ENCODE measurements around the gene MTHFSD. TPM values are rescaled to one million over a fixed set of nuclear protein-coding genes. Genes with fewer than 3 reads are reported as not detected.

The MTHFSD gene
- total and polyA plus RNA-seq, 10 of the 15 experiments (the other 5 are each of a cell fraction or from before 2014, with no cell fraction given) = 2.2 to 24.5 (median 18.1) TPM

- CTCF ChIA-PET = interaction anchor here (1.0 kb wide), 1 partner anchor 10 kb away, joined by 3 read pairs; no protein-coding TSS in a partner anchor
- in situ Hi-C loops (cut with MboI) = no loop called here
These were observed 39.0 kb upstream of the MTHFSD start for GRCh38 chr16:86593913-86594620.

More at GRCh38 chr16:86593913-86594620, 39.0 kb upstream of the MTHFSD start:
- 34% methylated on average over 13 of the region's 13 CpGs for WGBS (ENCODE audit: insufficient coverage, insufficient replicate concordance, low lambda C conversion rate, missing lambda C conversion rate)
- Histone ChIP-seq H3K36me3 (ENCODE audit: control insufficient read depth in 2 of 2, insufficient read depth in 2 of 2, low read length in 1 of 2) (no peaks in the 10 kb centered on the region), H4K20me1 (ENCODE audit: control insufficient read depth, insufficient read depth) (no peaks in the 10 kb centered on the region), H3K9me3 (replicated peaks; ENCODE audit: control insufficient read depth, insufficient read depth, low read length) (no peaks in the 10 kb centered on the region), H3K27ac (ENCODE audit: control insufficient read depth, insufficient read depth) (no peak overlapping the region), H3K27me3 (replicated peaks in 1 of 2; ENCODE audit: control insufficient read depth in 2 of 2, insufficient read depth in 2 of 2, low read length in 1 of 2) (peaks cover 2 to 4% of the 10 kb centered on the region in 2 experiments; a peak in 3 of 4 replicates), H2AFZ (ENCODE audit: control insufficient read depth, low read depth, low read length) (no peak overlapping the region), H3K4me1 (ENCODE audit: control insufficient read depth, insufficient read depth, low read length) (no peaks in the 10 kb centered on the region), H3K4me2 (ENCODE audit: control insufficient read depth, insufficient read depth) (no peak overlapping the region), H3K4me3 (no peak overlapping the region), H3K79me2 (ENCODE audit: control insufficient read depth, insufficient read depth, low read length) (no peaks in the 10 kb centered on the region), H3K9ac (ENCODE audit: control insufficient read depth, insufficient read depth, low read length) (no peak overlapping the region)
- ChIA-PET SMC1A (ENCODE audit: uncharacterized antibody, unreplicated experiment) (interaction anchor here (1.8 kb wide), 1 partner anchor 21 kb away, joined by 5 read pairs; no protein-coding TSS in a partner anchor), POLR2A (no interaction called here), RAD21 (ENCODE audit: unreplicated experiment) (no interaction called here)
- TF ChIP-seq FOS (IDR thresholded peaks at IDR 0.05; ENCODE audit: borderline replicate concordance, extremely low read depth, insufficient read length) (no peak), SREBF1 (IDR thresholded peaks at IDR 0.05; ENCODE audit: low read length) (no peak), YY1 (IDR thresholded peaks at IDR 0.05; ENCODE audit: low read depth, low read length) (no peak), POLR2AphosphoS2 (IDR thresholded peaks at IDR 0.05; ENCODE audit: low read depth, low read length) (no peak), ZNF207 (IDR thresholded peaks at IDR 0.05; ENCODE audit: borderline replicate concordance) (no peak), RBBP5 (conservative IDR thresholded peaks at IDR 0.05) (no peak), PKNOX1 (IDR thresholded peaks at IDR 0.05) (no peak), CBX3 (IDR thresholded peaks at IDR 0.05; ENCODE audit: borderline replicate concordance, low read depth) (no peak), BCLAF1 (IDR thresholded peaks at IDR 0.05) (no peak)
- no TSS peak for BruUV-seq (replicated peaks)
- FAIRE-seq = no peak
- no peak for ATAC-seq
- intact Hi-C loops (cut with micrococcal nuclease; ENCODE audit: unreplicated experiment) = no loop called here
- no peak for DNase-seq (ENCODE audit: low read depth, low spot score)

Measured in GM12878 (cell line).